Stimulated activated CD8-positive, alpha-beta memory T cell treated with anti-CD3 and anti-CD28 coated beads, Interleukin-2, amount 100 ng/mL, for 48 hours (primary cell): ENCODE data around the gene FIGN.

Experiments used
- DNase-seq, 2 donors: peaks; one replicate each; pipeline ENCODE4 v3.0.0-alpha.2; 2020; ENCODE audit warnings: low read depth in 2 of 2

Gene FIGN

GRCh38 chr2:163665051-163665450 is 70.8 kb downstream of the FIGN start:
- DNase-seq = no peak

GRCh38 chr2:163664610-163665009 is 71.2 kb downstream of the FIGN start:
- no peak for DNase-seq

GRCh38 chr2:163662141-163662780 is 73.5 kb downstream of the FIGN start:
- DNase-seq = no peak

GRCh38 chr2:163659224-163659623 is 76.6 kb downstream of the FIGN start:
- no peak for DNase-seq

- no peak for DNase-seq
Observed at GRCh38 chr2:163658556-163658955, 77.3 kb downstream of the FIGN start.

- DNase-seq = no peak
Observed at GRCh38 chr2:163657281-163657656, 78.5 kb downstream of the FIGN start.

GRCh38 chr2:163656622-163657280 is 79.1 kb downstream of the FIGN start:
- DNase-seq = no peak

GRCh38 chr2:163655667-163656066 is 80.1 kb downstream of the FIGN start:
- DNase-seq = no peak

GRCh38 chr2:163652751-163653150 is 83.1 kb downstream of the FIGN start:
- no peak for DNase-seq

- DNase-seq = no peak
Observed at GRCh38 chr2:163649080-163649479, 86.7 kb downstream of the FIGN start.

GRCh38 chr2:163647300-163647699 is 88.5 kb downstream of the FIGN start:
- DNase-seq = no peak

- DNase-seq = no peak
Observed at GRCh38 chr2:163646687-163647086, 89.1 kb downstream of the FIGN start.

- no peak for DNase-seq
Observed at GRCh38 chr2:163644238-163644637, 91.6 kb downstream of the FIGN start.

GRCh38 chr2:163641986-163642385 is 93.8 kb downstream of the FIGN start:
- DNase-seq = no peak

- DNase-seq = no peak
Observed at GRCh38 chr2:163640542-163641193, 95.1 kb downstream of the FIGN start.

- no peak for DNase-seq
Observed at GRCh38 chr2:163637871-163638270, 97.9 kb downstream of the FIGN start.

GRCh38 chr2:163633291-163633690 is 102.5 kb downstream of the FIGN start:
- DNase-seq = no peak

- DNase-seq = no peak
Observed at GRCh38 chr2:163630836-163631235, 105.0 kb downstream of the FIGN start.

- DNase-seq = no peak
Observed at GRCh38 chr2:163626639-163627109, 109.1 kb downstream of the FIGN start.

GRCh38 chr2:163626208-163626607 is 109.6 kb downstream of the FIGN start:
- DNase-seq = no peak

- no peak for DNase-seq
Observed at GRCh38 chr2:163625632-163626031, 110.2 kb downstream of the FIGN start.

GRCh38 chr2:163621445-163622004 is 114.3 kb downstream of the FIGN start:
- DNase-seq = no peak

GRCh38 chr2:163617517-163617916 is 118.3 kb downstream of the FIGN start:
- no peak for DNase-seq
